ENCODE data around the gene MAP3K2.
A peak's percentile ranks its signal among the peaks of the same experiment; 100 is the strongest.

The MAP3K2 gene

GRCh38 chr2:127387655-127388422 is at the start of gene MAP3K2:
Gene MAP3K2 (minus strand): TSS chr2:127387975. CDS start chr2:127343129, 44,846 bp downstream.
- DNase-seq (ENCODE audit: low read depth in 2 of 2) = peak; percentile 85 to 86

- no peak for DNase-seq (ENCODE audit: low read depth in 2 of 2)
These were observed 49.3 kb upstream of the MAP3K2 start for GRCh38 chr2:127437056-127437455.

- no peak for DNase-seq (ENCODE audit: low read depth in 2 of 2)
These were observed 46.7 kb upstream of the MAP3K2 start for GRCh38 chr2:127434515-127434914.

- no peak for DNase-seq (ENCODE audit: low read depth in 2 of 2)
These were observed 43.7 kb upstream of the MAP3K2 start for GRCh38 chr2:127431408-127432023.

GRCh38 chr2:127429844-127430425 is 42.2 kb upstream of the MAP3K2 start:
- no peak for DNase-seq (ENCODE audit: low read depth in 2 of 2)

GRCh38 chr2:127429291-127429690 is 41.5 kb upstream of the MAP3K2 start:
- DNase-seq (ENCODE audit: low read depth in 2 of 2) = no peak

- DNase-seq (ENCODE audit: low read depth in 2 of 2) = no peak
These were observed 41.0 kb upstream of the MAP3K2 start for GRCh38 chr2:127428815-127429109.

- DNase-seq (ENCODE audit: low read depth in 2 of 2) = no peak
These were observed 40.5 kb upstream of the MAP3K2 start for GRCh38 chr2:127428057-127428814.

GRCh38 chr2:127427376-127428056 is 39.7 kb upstream of the MAP3K2 start:
- DNase-seq (ENCODE audit: low read depth in 2 of 2) = no peak

- DNase-seq (ENCODE audit: low read depth in 2 of 2) = no peak
These were observed 39.0 kb upstream of the MAP3K2 start for GRCh38 chr2:127426501-127427354.

- no peak for DNase-seq (ENCODE audit: low read depth in 2 of 2)
These were observed 38.0 kb upstream of the MAP3K2 start for GRCh38 chr2:127425540-127426490.

GRCh38 chr2:127424598-127425520 is 37.1 kb upstream of the MAP3K2 start:
- no peak for DNase-seq (ENCODE audit: low read depth in 2 of 2)

- DNase-seq (ENCODE audit: low read depth in 2 of 2) = no peak
These were observed 36.1 kb upstream of the MAP3K2 start for GRCh38 chr2:127423880-127424279.

GRCh38 chr2:127423478-127423843 is 35.7 kb upstream of the MAP3K2 start:
- DNase-seq (ENCODE audit: low read depth in 2 of 2) = no peak

- no peak for DNase-seq (ENCODE audit: low read depth in 2 of 2)
These were observed 35.0 kb upstream of the MAP3K2 start for GRCh38 chr2:127422559-127423477.

- DNase-seq (ENCODE audit: low read depth in 2 of 2) = no peak
These were observed 34.2 kb upstream of the MAP3K2 start for GRCh38 chr2:127421871-127422558.
